ENCODE data around the gene STS. TPM values are rescaled to one million over a fixed set of nuclear protein-coding genes. Genes with fewer than 3 reads are reported as not detected.
"Not testable (repeated sequence)": the region's sequence is repeated elsewhere in the genome, so short reads cannot be mapped to it uniquely, and the experiment has no call there.

The STS gene
- total and polyA plus RNA-seq, 8 donors = 1.1 to 8.7 (median 2.6) TPM

DNA sequence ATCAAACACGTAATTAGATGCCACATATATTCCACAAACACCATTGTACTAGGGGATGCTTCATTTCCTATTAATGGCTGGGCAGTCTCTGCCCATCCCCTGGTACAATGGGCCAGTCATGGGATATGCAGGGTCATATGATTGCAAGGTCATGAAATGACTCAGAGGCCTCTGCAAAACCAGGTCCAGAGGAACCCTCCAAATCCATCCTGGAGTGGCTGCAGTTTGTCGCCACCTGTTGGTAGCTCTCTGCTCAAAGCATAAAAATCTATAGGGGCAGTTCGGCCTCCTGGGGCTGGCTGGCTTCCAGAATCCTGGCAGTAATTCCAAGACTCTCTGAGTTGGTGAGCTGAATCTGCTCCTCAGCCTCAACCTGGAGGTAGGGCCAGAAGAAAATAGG lies 23.4 kb downstream of the STS start:
- no peaks in the 10 kb centered on the region for H3K9me3 ChIP-seq
- DNase-seq (peak in 2 of 6 donors; percentile 18 to 24), FAIRE-seq (no peak), ATAC-seq (peak in 2 of 4 donors; percentile 28 to 35)
- H3K4me1 ChIP-seq = peaks cover 0 to 7% (median 7%) of the 10 kb centered on the region in 3 donors
- no peak overlapping the region for H3K4me3 ChIP-seq
- intact Hi-C loops (cut with DNase I) = no loop called here
- peak in 1 of 4 donors; percentile 14 for TF ChIP-seq CTCF (IDR thresholded peaks at IDR 0.05)
- H3K36me3 ChIP-seq = no peaks in the 10 kb centered on the region
- no peaks in the 10 kb centered on the region for H3K27me3 ChIP-seq
- WGBS, 2 donors = 89 to 95% methylated on average over 3 of the region's 3 CpGs
- no peak overlapping the region for H3K27ac ChIP-seq

DNA sequence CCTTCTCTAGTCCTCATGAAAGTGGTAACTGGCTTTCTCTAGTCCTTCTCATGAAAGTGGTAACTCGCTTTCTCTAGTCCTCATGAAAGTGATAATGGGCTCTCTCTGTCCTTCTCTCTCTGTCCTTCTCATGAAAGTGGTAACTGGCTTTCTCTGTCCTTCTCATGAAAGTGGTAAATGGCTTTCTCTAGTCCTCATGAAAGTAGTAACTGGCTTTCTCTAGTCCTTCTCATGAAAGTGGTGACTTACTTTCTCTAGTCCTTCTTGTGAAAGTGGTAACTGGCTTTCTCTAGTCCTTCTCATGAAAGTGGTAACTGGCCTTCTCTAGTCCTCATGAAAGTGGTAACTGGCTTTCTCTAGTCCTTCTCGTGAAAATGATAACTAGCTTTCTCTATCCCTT lies 31.3 kb downstream of the STS start:
- H3K27ac ChIP-seq; H3K4me3 ChIP-seq; H3K4me1 ChIP-seq; intact Hi-C loops (cut with DNase I); FAIRE-seq; H3K9me3 ChIP-seq; DNase-seq; H3K27me3 ChIP-seq; ATAC-seq; H3K36me3 ChIP-seq: not testable (repeated sequence)
- WGBS, 2 donors = 82 to 90% methylated on average over 2 of the region's 2 CpGs

GRCh38 chrX:7179446-7179845 lies 31.9 kb downstream of the STS start:
- WGBS, 2 donors = 95 to 97% methylated on average over 2 of the region's 2 CpGs
- TF ChIP-seq CTCF (IDR thresholded peaks at IDR 0.05) = no peak
- no peaks in the 10 kb centered on the region for H3K36me3 ChIP-seq
- no peaks in the 10 kb centered on the region for H3K4me1 ChIP-seq
- no peaks in the 10 kb centered on the region for H3K27me3 ChIP-seq
- H3K9me3 ChIP-seq = no peaks in the 10 kb centered on the region
- H3K4me3 ChIP-seq = no peak overlapping the region
- ATAC-seq = no peak
- intact Hi-C loops (cut with DNase I) = no loop called here
- no peak for DNase-seq
- no peak overlapping the region for H3K27ac ChIP-seq
- FAIRE-seq = no peak

DNA sequence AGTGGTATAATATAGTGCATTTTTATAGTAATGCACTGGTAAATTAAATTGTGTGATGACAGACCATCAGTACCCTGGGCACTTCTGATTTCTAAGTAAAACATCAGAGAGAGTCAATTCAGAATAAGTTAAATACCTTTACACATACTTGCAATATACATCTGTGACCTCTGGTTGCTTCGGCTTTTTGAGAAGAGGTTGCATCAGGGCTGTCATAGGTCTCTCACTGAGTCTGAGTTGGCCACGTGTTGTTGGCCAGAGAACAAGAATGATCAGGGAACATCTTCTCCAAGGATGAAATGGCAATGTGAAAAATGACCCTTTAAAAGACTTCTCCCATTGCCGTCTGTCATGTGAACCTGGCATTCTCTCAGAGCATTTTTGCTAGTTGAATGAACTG lies 37.3 kb downstream of the STS start:
- no peak overlapping the region for H3K4me3 ChIP-seq
- H3K27ac ChIP-seq = no peak overlapping the region
- H3K9me3 ChIP-seq = no peaks in the 10 kb centered on the region
- H3K36me3 ChIP-seq = no peaks in the 10 kb centered on the region
- no peaks in the 10 kb centered on the region for H3K27me3 ChIP-seq
- TF ChIP-seq CTCF (IDR thresholded peaks at IDR 0.05) = no peak
- H3K4me1 ChIP-seq = no peaks in the 10 kb centered on the region
- ATAC-seq (no peak), FAIRE-seq (no peak), DNase-seq (no peak)
- 76 to 88% methylated on average over 3 of the region's 3 CpGs for WGBS, 2 donors
- intact Hi-C loops (cut with DNase I) = no loop called here

DNA sequence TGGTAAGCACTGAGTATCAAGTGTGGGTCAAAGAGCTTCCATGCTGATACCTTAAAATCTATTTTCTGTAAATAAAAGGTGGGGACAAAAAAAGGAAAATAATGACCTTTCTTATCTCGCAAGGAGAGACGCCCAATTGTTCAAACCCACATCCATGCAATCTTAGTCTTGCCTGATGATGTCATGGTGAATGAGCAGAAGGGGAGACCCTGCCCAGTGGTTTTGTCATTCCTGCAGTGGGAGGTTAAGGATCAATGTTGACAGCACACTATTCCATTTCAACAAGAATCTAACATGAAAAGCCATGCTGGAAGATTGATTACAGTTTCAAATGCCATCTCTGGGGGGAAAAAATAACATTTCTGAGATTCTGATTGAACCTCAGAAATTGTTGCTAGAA lies 41.2 kb downstream of the STS start:
- no peaks in the 10 kb centered on the region for H3K4me1 ChIP-seq
- no peak overlapping the region for H3K4me3 ChIP-seq
- H3K27ac ChIP-seq = no peak overlapping the region
- FAIRE-seq (no peak), DNase-seq (no peak), ATAC-seq (no peak)
- WGBS, 2 donors = 80 to 82% methylated on average over 2 of the region's 2 CpGs
- intact Hi-C loops (cut with DNase I) = no loop called here
- H3K36me3 ChIP-seq = no peaks in the 10 kb centered on the region
- no peak for TF ChIP-seq CTCF (IDR thresholded peaks at IDR 0.05)
- H3K27me3 ChIP-seq = no peaks in the 10 kb centered on the region
- no peaks in the 10 kb centered on the region for H3K9me3 ChIP-seq

DNA sequence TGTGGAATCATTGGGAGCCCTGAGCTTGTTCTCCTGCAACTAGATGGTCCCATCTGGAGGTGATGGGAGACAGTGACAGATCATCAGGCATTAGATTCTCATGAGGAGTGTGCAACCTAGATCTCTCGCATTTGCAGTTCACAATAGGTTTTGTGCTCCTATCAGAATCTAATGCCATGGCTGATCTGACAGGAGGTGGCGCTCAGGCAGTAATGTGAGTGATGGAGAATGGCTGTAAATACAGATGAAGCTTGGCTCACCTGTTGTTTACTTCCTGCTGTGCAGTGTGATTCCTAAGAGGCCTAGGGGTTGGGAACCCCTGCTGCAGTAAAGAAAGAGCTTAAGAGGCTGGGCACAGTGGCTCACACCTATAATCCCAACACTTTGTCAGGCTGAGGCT lies 42.6 kb downstream of the STS start:
- FAIRE-seq (no peak), DNase-seq (no peak), ATAC-seq (no peak)
- Histone ChIP-seq H3K36me3 (no peaks in the 10 kb centered on the region), H3K4me1 (no peaks in the 10 kb centered on the region), H3K27me3 (no peaks in the 10 kb centered on the region), H3K27ac (no peak overlapping the region), H3K4me3 (no peak overlapping the region), H3K9me3 (no peaks in the 10 kb centered on the region)
- no peak for TF ChIP-seq CTCF (IDR thresholded peaks at IDR 0.05)
- intact Hi-C loops (cut with DNase I) = no loop called here
- WGBS, 2 donors = 93 to 94% methylated on average over 2 of the region's 2 CpGs
